Muscle layer of colon (tissue), 2 donors: ENCODE results near the gene HBA2.
"Not testable (repeated sequence)": the region's sequence is repeated elsewhere in the genome, so short reads cannot be mapped to it uniquely, and the experiment has no call there.

Experiments used
- H3K27ac ChIP-seq: one replicate; pipeline ENCODE4 v1.7.0; 2013; ENCODE audit warnings: low read depth, mild to moderate bottlenecking, low read length, moderate library complexity
- H3K27me3 ChIP-seq, 2 donors: one replicate each; pipeline ENCODE4 v1.7.0; 2013; ENCODE audit warnings: low read length in 2 of 2, mild to moderate bottlenecking in 2 of 2; ENCODE audit not compliant: insufficient read depth in 2 of 2, control insufficient read depth in 1 of 2
- H3K36me3 ChIP-seq: one replicate; pipeline ENCODE4 v1.7.0; 2013; ENCODE audit warnings: mild to moderate bottlenecking, low read length; ENCODE audit not compliant: insufficient read depth
- H3K4me1 ChIP-seq: one replicate; pipeline ENCODE4 v1.7.0; 2013; ENCODE audit warnings: mild to moderate bottlenecking, low read length; ENCODE audit not compliant: insufficient read depth
- H3K4me3 ChIP-seq, 2 donors: one replicate each; pipeline ENCODE4 v1.7.0; 2013; ENCODE audit warnings: low read length in 2 of 2, low read depth in 1 of 2, mild to moderate bottlenecking in 1 of 2, moderate library complexity in 1 of 2
- H3K9ac ChIP-seq: one replicate; pipeline ENCODE4 v1.7.0; 2013; ENCODE audit warnings: low read length
- H3K9me3 ChIP-seq: one replicate; pipeline ENCODE4 v1.7.0; 2013; ENCODE audit warnings: mild to moderate bottlenecking, low read length
- donor health status: abdominal sarcoma.
- donor health status: Adenocarcinoma of cecum.

HBA2 gene

GRCh38 chr16:168424-168823 lies 4.3 kb upstream of the HBA2 start:
- H3K9me3 ChIP-seq, result no peaks in the 10 kb centered on the region
- no peak overlapping the region for H3K9ac ChIP-seq
- H3K27me3 ChIP-seq, result peaks cover 41 to 62% of the 10 kb centered on the region in 2 donors
- peaks cover 10% of the 10 kb centered on the region for H3K4me1 ChIP-seq
- no peak overlapping the region for H3K27ac ChIP-seq
- no peaks in the 10 kb centered on the region for H3K36me3 ChIP-seq
- H3K4me3 ChIP-seq, result no peak overlapping the region

GRCh38 chr16:169014-169413 lies 3.7 kb upstream of the HBA2 start:
- Histone ChIP-seq H3K36me3 (no peaks in the 10 kb centered on the region), H3K4me3 (no peak overlapping the region), H3K4me1 (peaks cover 10% of the 10 kb centered on the region), H3K9ac (no peak overlapping the region), H3K27ac (no peak overlapping the region), H3K27me3 (peaks cover 41 to 62% of the 10 kb centered on the region in 2 donors), H3K9me3 (no peaks in the 10 kb centered on the region)

GRCh38 chr16:170088-170507 lies 2.6 kb upstream of the HBA2 start:
- H3K4me3 ChIP-seq, H3K9ac ChIP-seq, H3K36me3 ChIP-seq, H3K4me1 ChIP-seq, H3K9me3 ChIP-seq, H3K27ac ChIP-seq: not testable (repeated sequence)
- peaks cover 45 to 68% of the 10 kb centered on the region in 2 donors for H3K27me3 ChIP-seq

- Histone ChIP-seq H3K36me3 (no peaks in the 10 kb centered on the region), H3K27ac (no peak overlapping the region), H3K9me3 (no peaks in the 10 kb centered on the region), H3K4me3 (no peak overlapping the region), H3K27me3 (peaks cover 45 to 68% of the 10 kb centered on the region in 2 donors), H3K9ac (no peak overlapping the region), H3K4me1 (peaks cover 3% of the 10 kb centered on the region)
Observed at GRCh38 chr16:170788-171187, 1.9 kb upstream of the HBA2 start.

GRCh38 chr16:173211-173854 lies 657 bp downstream of the HBA2 start:
- H3K27ac ChIP-seq, H3K36me3 ChIP-seq, H3K9me3 ChIP-seq, H3K9ac ChIP-seq, H3K4me3 ChIP-seq, H3K4me1 ChIP-seq: not testable (repeated sequence)
- H3K27me3 ChIP-seq, result peaks cover 32 to 58% of the 10 kb centered on the region in 2 donors

GRCh38 chr16:173928-174769 lies 1.5 kb downstream of the HBA2 start:
- H3K9ac ChIP-seq, H3K4me1 ChIP-seq, H3K9me3 ChIP-seq, H3K27ac ChIP-seq, H3K4me3 ChIP-seq, H3K36me3 ChIP-seq: not testable (repeated sequence)
- H3K27me3 ChIP-seq, result peaks cover 28 to 58% of the 10 kb centered on the region in 2 donors

GRCh38 chr16:175011-175949 lies 2.6 kb downstream of the HBA2 start:
- H3K9ac ChIP-seq, result no peak overlapping the region
- H3K4me1 ChIP-seq, result peaks cover 5% of the 10 kb centered on the region
- H3K4me3 ChIP-seq, result no peak overlapping the region
- H3K27me3 ChIP-seq, result peaks cover 36 to 59% of the 10 kb centered on the region in 2 donors
- H3K9me3 ChIP-seq, result no peaks in the 10 kb centered on the region
- no peaks in the 10 kb centered on the region for H3K36me3 ChIP-seq
- H3K27ac ChIP-seq, result no peak overlapping the region

GRCh38 chr16:176006-176405 lies 3.3 kb downstream of the HBA2 start:
- not testable (repeated sequence) for H3K4me1 ChIP-seq, H3K9me3 ChIP-seq, H3K9ac ChIP-seq, H3K4me3 ChIP-seq, H3K36me3 ChIP-seq, H3K27ac ChIP-seq
- peaks cover 36 to 64% of the 10 kb centered on the region in 2 donors for H3K27me3 ChIP-seq

GRCh38 chr16:176477-177382 lies 4.1 kb downstream of the HBA2 start, which contains the start of gene HBA1:
TSS of gene HBA1 (plus strand) at chr16:176680. CDS start at chr16:176717, 37 bp downstream.
- not testable (repeated sequence) for H3K36me3 ChIP-seq, H3K9ac ChIP-seq, H3K4me3 ChIP-seq, H3K27ac ChIP-seq, H3K9me3 ChIP-seq
- Histone ChIP-seq H3K27me3 (peaks cover 36 to 65% of the 10 kb centered on the region in 2 donors), H3K4me1 (peaks cover 13% of the 10 kb centered on the region)

- Histone ChIP-seq H3K27ac (no peak overlapping the region), H3K27me3 (peaks cover 36 to 63% of the 10 kb centered on the region in 2 donors), H3K9me3 (no peaks in the 10 kb centered on the region), H3K9ac (no peak overlapping the region), H3K36me3 (no peaks in the 10 kb centered on the region), H3K4me3 (no peak overlapping the region), H3K4me1 (peaks cover 13% of the 10 kb centered on the region)
Observed at GRCh38 chr16:177394-177822, 4.7 kb downstream of the HBA2 start.
